ENCODE results near the gene PLOD3.

Gene PLOD3

GRCh38 chr7:101179117-101179516 is 38.3 kb downstream of the PLOD3 start:
- DNase-seq (ENCODE audit: low spot score), result no peak

DNA sequence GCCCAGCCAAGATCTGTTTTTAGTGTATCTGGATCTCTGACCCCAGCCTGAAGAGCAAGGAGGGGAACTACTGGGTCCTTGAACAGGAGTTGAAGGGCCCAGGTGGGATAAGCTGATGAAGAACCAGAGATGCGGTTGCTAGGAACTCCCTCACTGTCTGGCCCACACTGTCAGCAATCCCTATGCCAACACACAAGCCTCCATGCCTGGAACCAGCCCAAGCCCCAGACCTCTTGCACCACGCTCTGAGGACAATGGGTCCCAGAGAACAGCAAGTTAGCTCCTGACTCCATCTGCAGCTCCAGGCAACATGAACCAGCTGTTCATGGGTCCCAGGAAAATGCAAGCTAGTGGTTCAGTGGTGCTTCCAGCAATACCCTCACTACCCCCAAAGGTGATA is 39.7 kb downstream of the PLOD3 start:
- DNase-seq (ENCODE audit: low spot score), result no peak

DNA sequence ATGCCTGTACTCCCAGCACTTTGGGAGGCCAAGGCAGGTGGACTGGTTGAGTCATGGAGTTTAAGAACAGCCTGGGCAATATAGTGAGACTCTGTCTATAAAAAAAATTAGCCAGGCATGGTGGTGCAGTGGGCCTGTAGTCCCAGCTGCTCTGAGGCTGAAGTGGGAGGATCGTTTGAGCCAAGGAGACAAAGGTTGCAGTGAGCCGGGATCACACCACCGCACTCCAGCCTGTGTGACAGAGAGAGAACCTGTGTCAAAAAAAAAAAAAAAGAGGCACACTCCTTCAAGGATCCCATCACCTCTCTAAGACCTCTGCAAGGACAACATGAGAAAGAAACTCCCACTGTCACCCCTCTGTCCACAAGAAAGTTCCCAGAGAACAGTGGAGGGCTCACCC is 41.7 kb downstream of the PLOD3 start:
- DNase-seq (ENCODE audit: low spot score), result no peak

DNA sequence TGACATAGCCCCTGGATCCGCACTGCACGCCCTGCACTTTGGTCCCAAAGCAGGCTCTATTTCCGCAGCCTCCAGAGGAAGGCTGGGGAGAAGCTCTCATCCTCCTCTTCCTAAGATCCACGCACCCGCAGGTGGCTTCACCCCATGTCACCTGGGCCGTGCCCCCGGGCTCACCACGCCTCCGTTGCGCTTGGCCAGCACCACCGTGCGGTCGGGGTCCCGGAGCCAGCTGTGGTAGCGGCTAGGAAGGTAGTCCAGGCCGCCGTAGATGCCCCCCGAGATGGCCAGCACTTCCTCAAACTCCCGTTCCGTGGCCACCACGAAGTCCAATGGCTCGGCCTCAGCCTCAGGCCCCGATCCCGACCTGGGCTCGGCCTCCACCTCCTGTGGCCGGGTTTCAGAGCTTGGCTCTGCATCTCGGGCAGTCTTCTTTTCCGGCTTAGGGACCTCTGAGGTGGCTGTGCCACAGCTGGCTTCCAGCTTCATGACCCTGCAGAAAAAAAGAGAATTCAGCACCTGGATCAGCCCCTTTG is 43.0 kb downstream of the PLOD3 start:
- DNase-seq (ENCODE audit: low spot score), result no peak

DNA sequence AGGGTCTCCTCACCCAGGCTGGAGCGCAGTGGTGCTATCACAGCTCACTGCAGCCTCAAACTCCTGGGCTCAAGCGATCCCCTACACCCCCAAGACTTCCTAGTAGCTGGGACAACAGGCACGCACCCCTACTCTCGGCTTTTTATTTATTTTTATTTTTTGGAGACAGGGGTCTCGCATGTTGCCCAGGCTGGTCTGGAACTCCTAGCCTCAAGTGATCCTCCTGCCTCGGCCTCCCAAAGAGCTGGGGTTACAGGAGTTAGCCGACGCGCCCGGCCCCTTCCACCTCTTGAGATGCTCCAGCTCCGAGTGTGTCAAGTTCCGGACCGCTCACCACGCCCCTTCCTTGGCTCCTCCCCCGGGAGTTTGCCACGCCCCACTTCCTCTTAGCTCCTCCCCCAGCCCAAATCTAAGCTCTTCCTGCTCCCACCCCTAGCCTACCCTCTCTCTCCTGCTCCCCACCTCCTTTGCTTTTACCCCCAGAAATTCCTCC is 43.6 kb downstream of the PLOD3 start:
- DNase-seq (ENCODE audit: low spot score), result peak; percentile 58

GRCh38 chr7:101172854-101173751 is 44.3 kb downstream of the PLOD3 start:
- peak; percentile 80 for DNase-seq (ENCODE audit: low spot score)

GRCh38 chr7:101172005-101172853 is 45.2 kb downstream of the PLOD3 start:
- peak; percentile 67 for DNase-seq (ENCODE audit: low spot score)

DNA sequence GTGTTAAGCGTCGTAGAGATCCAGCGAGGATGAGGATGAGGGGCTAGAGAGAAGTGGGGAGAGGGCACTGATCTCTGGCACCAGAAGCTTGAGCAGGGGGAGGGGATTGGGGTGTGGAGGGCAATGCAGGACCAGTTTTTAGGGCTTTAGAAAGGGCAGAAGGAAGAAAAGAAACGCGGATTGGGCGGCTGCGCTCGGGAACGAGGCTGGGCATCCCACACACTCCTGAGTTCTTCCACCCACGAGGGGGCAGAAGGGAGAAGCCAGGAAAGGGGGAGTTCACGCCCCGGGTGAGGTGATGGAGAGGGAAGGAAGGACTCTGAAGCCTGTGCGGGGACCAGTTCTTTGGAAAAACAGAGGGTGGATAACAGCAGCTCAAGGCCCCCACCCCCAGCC is 45.9 kb downstream of the PLOD3 start:
- DNase-seq (ENCODE audit: low spot score), result no peak

DNA sequence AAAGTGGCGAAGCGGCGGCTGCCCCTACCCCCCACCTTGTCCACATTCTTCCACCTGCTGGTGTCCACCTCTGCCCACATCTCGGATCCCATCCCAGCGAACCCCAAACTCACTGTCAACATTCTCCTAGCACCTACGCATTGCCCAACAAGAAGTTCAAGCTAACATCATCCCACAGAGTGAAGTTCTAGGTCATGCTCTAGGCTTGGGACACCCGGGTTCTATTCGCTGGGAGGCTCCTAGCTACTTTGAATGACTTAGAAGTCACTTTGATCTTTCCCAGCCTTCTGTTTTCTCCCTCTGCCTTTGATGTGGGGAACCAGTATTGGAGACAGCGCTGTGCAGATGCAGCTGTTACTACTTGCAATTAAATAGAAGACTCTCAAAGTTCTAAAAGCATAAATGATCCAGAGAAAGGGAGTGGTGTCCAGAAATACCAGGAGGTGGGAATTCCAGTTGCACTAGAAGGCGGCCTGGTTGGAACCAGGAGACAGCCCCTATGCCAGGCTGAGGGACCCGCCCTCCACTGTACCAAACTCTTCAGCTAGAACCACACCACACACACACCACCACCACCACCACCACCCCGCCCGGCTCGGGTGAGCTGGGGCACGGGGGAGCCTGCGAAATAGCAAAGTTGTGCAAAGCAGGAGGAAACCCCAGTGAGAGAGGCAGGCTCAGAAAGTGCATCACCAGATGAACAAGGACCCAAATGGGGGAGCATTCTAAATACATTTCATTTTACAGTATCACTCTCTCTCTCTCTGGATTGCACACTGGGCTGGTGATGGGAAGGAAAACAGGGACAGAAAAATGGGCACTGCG is 46.6 kb downstream of the PLOD3 start:
- DNase-seq (ENCODE audit: low spot score), result peak; percentile 97

- DNase-seq (ENCODE audit: low spot score), result peak; percentile 78
Measured at GRCh38 chr7:101169838-101170551, 47.4 kb downstream of the PLOD3 start.

- DNase-seq (ENCODE audit: low spot score), result peak; percentile 60
Measured at GRCh38 chr7:101169110-101169837, 48.1 kb downstream of the PLOD3 start.

- peak; percentile 54 for DNase-seq (ENCODE audit: low spot score)
Measured at GRCh38 chr7:101168412-101169049, 48.9 kb downstream of the PLOD3 start.

GRCh38 chr7:101167645-101168411 is 49.6 kb downstream of the PLOD3 start:
- DNase-seq (ENCODE audit: low spot score), result no peak

GRCh38 chr7:101166909-101167644 is 50.3 kb downstream of the PLOD3 start:
- DNase-seq (ENCODE audit: low spot score), result no peak

GRCh38 chr7:101166648-101166908 is 50.8 kb downstream of the PLOD3 start:
- DNase-seq (ENCODE audit: low spot score), result no peak

DNA sequence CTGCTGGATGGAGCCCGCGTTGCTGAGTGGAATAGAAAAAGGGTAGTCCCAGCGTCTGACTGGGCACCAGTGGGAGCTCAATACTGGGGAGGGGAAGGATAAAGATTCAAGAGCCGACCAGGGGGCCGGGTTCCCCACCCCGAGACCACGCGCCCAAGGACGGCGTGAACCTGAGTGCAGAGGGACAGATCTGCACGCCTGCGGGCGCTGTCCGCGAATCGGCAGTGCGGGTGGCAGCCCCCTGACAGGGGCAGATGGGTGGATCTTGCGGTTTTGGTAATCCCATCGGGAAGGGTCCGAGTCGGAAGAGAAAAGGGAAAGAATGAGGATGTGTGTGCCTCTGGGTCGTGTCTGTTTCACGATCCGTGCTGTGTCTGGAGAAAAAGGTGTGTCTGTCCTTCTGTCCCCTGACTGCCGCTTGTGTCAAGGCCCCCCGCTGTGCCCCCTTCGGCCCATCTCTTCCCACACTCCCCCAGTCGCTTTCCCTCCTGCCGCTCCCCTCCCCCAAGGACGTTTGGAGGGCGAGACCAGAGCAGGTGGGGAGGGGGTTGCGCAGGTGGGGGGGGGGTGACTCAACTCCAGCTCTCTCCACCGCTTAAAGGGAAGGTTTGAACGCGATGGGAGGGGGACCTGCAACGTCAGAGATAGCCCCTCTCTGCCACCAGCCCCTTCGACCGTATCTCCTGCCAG is 51.3 kb downstream of the PLOD3 start:
- DNase-seq (ENCODE audit: low spot score), result no peak

GRCh38 chr7:101165075-101165957 is 52.1 kb downstream of the PLOD3 start, which contains the start of gene VGF:
Gene VGF, minus strand, starts transcription at chr7:101165569. Its CDS starts 726 bp downstream, at chr7:101164843.
- peak; percentile 98 for DNase-seq (ENCODE audit: low spot score)

Measured in SW480 (cell line).